IMR-90 (cell line): ENCODE measurements around the gene OGT.
A peak's percentile ranks its signal among the peaks of the same experiment; 100 is the strongest.

ENCODE experiments used
- BHLHE40 ChIP-seq: fragments of 150-350 bp; IDR thresholded peaks from 2 replicates; pipeline ENCODE4 v1.6.1; 2016; ENCODE audit warnings: mild to moderate bottlenecking, low read depth, low read length
- FOS ChIP-seq: fragments of 150-350 bp; IDR thresholded peaks from 2 replicates; pipeline ENCODE4 v1.6.1; 2016; ENCODE audit warnings: low read depth, low read length
- MAFK ChIP-seq: IDR thresholded peaks from 2 replicates; pipeline ENCODE4 v1.6.1; 2012; ENCODE audit warnings: low read depth, low read length, improper control_type of control experiment
- MAZ ChIP-seq: IDR thresholded peaks from 2 replicates; pipeline ENCODE4 v1.6.1; 2012; ENCODE audit warnings: low read depth, mild to moderate bottlenecking, low read length, improper control_type of control experiment, moderate library complexity, borderline replicate concordance
- MXI1 ChIP-seq: IDR thresholded peaks from 2 replicates; pipeline ENCODE4 v1.6.1; 2012; ENCODE audit warnings: low read depth, mild to moderate bottlenecking, low read length, moderate library complexity, borderline replicate concordance
- POLR2A ChIP-seq: IDR thresholded peaks from 2 replicates; pipeline ENCODE4 v1.6.1; 2012; ENCODE audit warnings: mild to moderate bottlenecking, low read depth, low read length
- RAD21 ChIP-seq: IDR thresholded peaks from 2 replicates; pipeline ENCODE4 v1.6.1; 2012; ENCODE audit warnings: low read length, improper control_type of control experiment
- RCOR1 ChIP-seq: IDR thresholded peaks from 2 replicates; pipeline ENCODE4 v1.6.1; 2012; ENCODE audit warnings: mild to moderate bottlenecking, low read length, improper control_type of control experiment; ENCODE audit not compliant: insufficient replicate concordance
- RFX5 ChIP-seq: IDR thresholded peaks from 2 replicates; pipeline ENCODE4 v1.8.0; 2012; ENCODE audit warnings: low read depth, mild to moderate bottlenecking, low read length, moderate library complexity
- TF ChIP-seq, protein P1 (sequence below): conservative IDR thresholded peaks from 2 replicates; pipeline ENCODE4 v1.5.1; 2012; ENCODE audit warnings: mild to moderate bottlenecking, low read depth, low read length, improper control_type of control experiment
- TF ChIP-seq, protein P2 (sequence below): fragments of 150-350 bp; IDR thresholded peaks from 2 replicates; pipeline ENCODE4 v1.6.1; 2017; ENCODE audit warnings: mild to moderate bottlenecking, antibody characterized with exemption, low read length, low read depth

DNA sequence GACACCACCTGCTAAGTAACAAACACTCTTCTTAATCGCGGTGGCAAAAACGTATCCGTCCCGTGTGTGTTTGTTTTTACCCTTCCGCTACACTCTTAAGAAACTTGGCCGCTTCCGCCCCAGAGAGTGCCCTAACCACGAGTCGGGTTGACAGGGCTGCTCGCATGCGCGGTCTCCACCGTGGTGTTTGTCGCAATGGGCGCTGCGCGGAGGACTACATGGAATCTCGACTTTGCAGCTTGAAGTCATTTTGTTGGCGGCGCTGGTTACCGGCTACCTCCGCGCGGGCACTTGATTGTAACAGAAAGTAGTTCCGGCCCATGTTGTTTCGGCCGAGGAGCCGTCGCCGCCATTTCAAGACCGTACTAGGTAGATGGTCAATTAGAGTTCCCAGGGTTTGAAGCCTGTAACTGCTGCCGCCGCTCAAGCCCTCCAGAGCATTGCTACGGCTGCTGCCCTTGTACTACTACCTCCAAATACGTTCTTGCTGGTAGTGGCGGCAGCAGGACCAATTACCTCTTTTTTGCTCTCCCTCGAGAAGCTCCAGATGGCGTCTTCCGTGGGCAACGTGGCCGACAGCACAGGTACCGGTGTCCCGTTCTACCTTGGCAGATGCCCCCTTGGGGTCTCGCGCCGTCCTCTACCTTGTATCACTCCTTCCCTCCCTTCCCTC, at the start of gene OGT:
- no peak; the same call in 1 of the 2 replicates for TF ChIP-seq MAZ
- TF ChIP-seq, protein P1, sequence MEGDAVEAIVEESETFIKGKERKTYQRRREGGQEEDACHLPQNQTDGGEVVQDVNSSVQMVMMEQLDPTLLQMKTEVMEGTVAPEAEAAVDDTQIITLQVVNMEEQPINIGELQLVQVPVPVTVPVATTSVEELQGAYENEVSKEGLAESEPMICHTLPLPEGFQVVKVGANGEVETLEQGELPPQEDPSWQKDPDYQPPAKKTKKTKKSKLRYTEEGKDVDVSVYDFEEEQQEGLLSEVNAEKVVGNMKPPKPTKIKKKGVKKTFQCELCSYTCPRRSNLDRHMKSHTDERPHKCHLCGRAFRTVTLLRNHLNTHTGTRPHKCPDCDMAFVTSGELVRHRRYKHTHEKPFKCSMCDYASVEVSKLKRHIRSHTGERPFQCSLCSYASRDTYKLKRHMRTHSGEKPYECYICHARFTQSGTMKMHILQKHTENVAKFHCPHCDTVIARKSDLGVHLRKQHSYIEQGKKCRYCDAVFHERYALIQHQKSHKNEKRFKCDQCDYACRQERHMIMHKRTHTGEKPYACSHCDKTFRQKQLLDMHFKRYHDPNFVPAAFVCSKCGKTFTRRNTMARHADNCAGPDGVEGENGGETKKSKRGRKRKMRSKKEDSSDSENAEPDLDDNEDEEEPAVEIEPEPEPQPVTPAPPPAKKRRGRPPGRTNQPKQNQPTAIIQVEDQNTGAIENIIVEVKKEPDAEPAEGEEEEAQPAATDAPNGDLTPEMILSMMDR = no peak
- peak; percentile 23; the same call in 1 of the 2 replicates for TF ChIP-seq BHLHE40
- TF ChIP-seq POLR2A = peak; percentile 85
- no peak for TF ChIP-seq RFX5
- peak; percentile 97 for TF ChIP-seq MXI1
- TF ChIP-seq MAFK = no peak
- no peak for TF ChIP-seq FOS
- no peak for TF ChIP-seq RAD21
- TF ChIP-seq, protein P2, sequence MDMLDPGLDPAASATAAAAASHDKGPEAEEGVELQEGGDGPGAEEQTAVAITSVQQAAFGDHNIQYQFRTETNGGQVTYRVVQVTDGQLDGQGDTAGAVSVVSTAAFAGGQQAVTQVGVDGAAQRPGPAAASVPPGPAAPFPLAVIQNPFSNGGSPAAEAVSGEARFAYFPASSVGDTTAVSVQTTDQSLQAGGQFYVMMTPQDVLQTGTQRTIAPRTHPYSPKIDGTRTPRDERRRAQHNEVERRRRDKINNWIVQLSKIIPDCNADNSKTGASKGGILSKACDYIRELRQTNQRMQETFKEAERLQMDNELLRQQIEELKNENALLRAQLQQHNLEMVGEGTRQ = no peak
- TF ChIP-seq RCOR1 = no peak
